Muscle layer of duodenum (tissue), 2 donors: Measurements from ENCODE around the gene POLR1A.

Source experiments
- H3K27ac ChIP-seq: one replicate; pipeline ENCODE4 v1.7.0; 2013; ENCODE audit warnings: mild to moderate bottlenecking, low read length
- H3K27me3 ChIP-seq: one replicate; pipeline ENCODE4 v1.7.0; 2013; ENCODE audit warnings: low read depth, mild to moderate bottlenecking, control low read depth, low read length
- H3K36me3 ChIP-seq, 2 donors: one replicate each; pipeline ENCODE4 v1.7.0; 2013; ENCODE audit warnings: low read length in 2 of 2, control low read depth in 1 of 2, mild to moderate bottlenecking in 1 of 2; ENCODE audit not compliant: insufficient read depth in 2 of 2, control insufficient read depth in 1 of 2
- H3K4me1 ChIP-seq, 2 donors: one replicate each; pipeline ENCODE4 v1.7.0; 2013; ENCODE audit warnings: low read length in 2 of 2, mild to moderate bottlenecking in 2 of 2, control low read depth in 1 of 2, moderate library complexity in 1 of 2; ENCODE audit not compliant: insufficient read depth in 2 of 2, control insufficient read depth in 1 of 2
- H3K4me3 ChIP-seq, 2 donors: one replicate each; pipeline ENCODE4 v1.7.0; 2013; ENCODE audit warnings: low read length in 2 of 2, low read depth in 1 of 2, mild to moderate bottlenecking in 1 of 2
- H3K9me3 ChIP-seq, 2 donors: one replicate each; pipeline ENCODE4 v1.7.0; 2013; ENCODE audit warnings: low read length in 2 of 2, control low read depth in 1 of 2, mild to moderate bottlenecking in 1 of 2; ENCODE audit not compliant: control insufficient read depth in 1 of 2
- donor health status: healthy.

Gene POLR1A

DNA sequence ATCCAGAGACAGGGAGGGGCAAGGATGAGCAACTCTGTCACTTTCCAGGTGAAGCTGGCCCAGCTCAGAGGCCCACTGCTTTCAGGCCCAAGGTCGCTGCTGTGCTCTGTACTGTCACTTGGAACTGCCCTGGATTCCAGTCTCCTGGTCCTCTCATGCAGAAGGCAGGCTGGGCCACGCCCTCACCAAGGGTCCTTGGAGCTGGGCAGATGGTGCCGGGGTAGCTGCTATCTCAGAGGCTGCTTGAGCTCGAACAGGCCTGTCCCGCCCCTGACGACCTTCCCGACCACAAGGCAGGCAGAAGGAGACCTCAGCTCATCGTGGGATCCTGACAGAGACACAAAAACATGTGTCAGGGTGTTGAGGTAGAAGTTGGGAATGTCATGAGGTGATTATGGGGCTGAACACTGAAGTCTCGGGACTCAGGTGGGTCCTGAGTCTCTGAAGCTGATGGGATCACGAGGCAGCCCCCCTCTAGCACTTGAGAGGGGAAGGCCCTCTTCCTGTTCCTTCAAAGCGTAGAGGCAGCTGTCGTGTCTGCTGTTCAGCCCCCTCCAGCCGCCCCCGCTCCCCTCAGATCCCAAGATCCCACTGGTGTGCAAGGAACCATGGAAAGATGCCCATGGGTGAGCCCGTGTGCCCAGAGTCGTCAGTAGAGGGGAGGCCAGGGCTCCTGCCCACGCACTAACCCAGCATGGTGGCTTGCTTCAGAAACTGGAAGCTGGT is 78.3 kb downstream of the POLR1A start:
- Histone ChIP-seq H3K4me1 (peaks cover 0 to 12% of the 10 kb centered on the region in 2 donors), H3K9me3 (no peaks in the 10 kb centered on the region), H3K27me3 (no peaks in the 10 kb centered on the region), H3K4me3 (no peak overlapping the region), H3K36me3 (peaks cover 49 to 54% of the 10 kb centered on the region in 2 donors), H3K27ac (no peak overlapping the region)

DNA sequence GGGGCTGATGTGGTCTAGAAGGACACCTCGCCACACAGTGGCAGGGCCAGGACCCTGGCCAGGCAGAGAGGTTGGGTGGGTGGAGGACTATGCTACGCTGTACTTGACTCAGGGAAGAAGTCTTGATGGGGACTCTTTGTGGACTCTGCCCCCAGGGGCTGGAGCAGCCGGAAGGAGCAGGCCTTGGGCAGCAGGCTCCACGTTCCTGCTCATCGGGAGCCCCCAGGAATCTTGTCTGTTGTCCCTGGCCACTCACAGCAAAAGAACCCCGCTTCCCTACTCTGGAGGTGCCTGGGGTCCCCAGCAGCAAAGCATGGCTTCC is 79.0 kb downstream of the POLR1A start:
- no peak overlapping the region for H3K4me3 ChIP-seq
- no peak overlapping the region for H3K27ac ChIP-seq
- H3K27me3 ChIP-seq: no peaks in the 10 kb centered on the region
- H3K36me3 ChIP-seq: peaks cover 44 to 47% of the 10 kb centered on the region in 2 donors
- peaks cover 0 to 12% of the 10 kb centered on the region in 2 donors for H3K4me1 ChIP-seq
- H3K9me3 ChIP-seq: no peaks in the 10 kb centered on the region

DNA sequence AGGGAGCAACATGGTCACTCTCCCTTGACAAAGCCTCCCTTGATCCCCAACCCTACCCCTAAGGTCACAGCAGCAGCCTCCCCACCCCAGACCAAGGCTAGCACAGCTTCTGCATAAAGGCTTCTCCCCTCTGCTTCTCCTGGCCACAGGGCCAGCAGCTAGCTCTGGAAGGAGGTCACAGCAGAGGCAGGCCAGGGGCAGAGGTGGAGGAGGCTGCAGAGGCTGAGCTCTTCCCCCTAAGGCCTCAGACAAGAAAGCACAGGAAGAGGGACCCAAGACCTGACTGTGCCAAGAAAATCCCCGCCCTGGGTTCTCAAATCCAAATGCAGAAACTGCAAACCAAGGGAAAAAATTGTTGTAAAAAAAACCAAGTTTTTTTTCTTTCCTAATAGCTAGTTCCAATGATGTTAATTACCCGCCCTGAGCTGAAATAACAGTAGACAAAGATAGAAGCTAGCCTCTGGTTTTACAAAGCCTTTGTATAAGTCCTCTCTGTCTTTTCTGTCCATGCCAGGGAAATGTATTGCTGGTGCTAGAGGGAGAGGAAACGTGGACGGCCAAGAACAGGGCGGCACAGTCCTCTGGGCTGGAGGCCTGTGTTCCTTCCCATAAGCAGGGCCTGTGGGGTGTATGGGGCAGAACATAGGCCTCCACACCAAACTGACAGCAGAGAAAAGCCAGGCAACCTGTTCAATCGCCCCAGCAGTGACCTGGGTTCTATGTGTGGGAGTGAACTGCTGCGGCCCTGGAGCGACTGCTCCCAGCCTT is 79.5 kb downstream of the POLR1A start:
- Histone ChIP-seq H3K4me3 (no peak overlapping the region), H3K9me3 (no peaks in the 10 kb centered on the region), H3K27me3 (no peaks in the 10 kb centered on the region), H3K27ac (no peak overlapping the region), H3K36me3 (peaks cover 40 to 42% of the 10 kb centered on the region in 2 donors), H3K4me1 (peaks cover 0 to 13% of the 10 kb centered on the region in 2 donors)

DNA sequence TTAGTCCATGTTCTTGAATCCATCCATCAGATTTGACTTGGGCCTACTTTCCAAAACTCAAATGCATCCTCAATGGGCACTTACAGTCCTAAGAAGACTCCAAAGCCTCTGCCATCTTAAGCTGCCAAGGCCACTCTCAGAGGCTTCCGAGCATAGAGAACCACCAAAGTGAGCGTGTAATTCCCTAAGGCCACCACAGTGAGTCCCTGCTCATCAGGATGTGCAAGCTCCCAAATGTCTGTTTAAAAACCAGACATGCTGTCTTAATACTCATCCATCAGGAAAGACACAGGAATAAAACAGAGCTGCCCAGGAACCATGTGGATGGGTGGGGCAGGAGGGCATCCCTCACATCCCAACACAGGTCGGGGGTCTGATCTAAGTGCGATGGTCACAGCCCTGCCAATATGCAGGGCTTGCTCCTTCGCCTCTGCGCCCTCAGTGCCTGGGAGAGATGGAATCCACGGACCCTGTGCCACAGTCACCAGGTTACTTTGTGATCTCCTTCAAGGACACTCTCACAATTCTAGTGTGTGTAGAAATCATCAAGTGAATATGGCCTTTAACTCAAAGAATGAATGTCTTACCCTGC is 80.4 kb downstream of the POLR1A start:
- Histone ChIP-seq H3K9me3 (no peaks in the 10 kb centered on the region), H3K27ac (no peak overlapping the region), H3K36me3 (peaks cover 33% of the 10 kb centered on the region in 2 donors), H3K27me3 (no peaks in the 10 kb centered on the region), H3K4me1 (peaks cover 0 to 15% of the 10 kb centered on the region in 2 donors), H3K4me3 (no peak overlapping the region)

DNA sequence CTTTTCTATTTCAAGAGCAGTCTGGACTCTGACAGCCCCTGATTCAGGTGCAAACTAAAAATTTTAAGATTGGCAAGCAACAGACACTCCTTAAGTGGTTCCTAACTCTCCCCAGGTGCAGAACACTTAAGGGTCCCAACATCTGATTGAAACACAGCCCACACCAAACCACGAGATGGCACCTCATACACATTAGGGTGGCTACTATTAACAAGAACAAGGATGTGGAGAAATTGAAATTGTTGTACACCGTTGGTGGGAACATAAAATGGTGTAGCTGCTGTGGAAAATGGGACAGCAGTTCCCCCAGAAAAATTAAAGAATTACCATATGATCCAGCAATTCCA is 82.3 kb downstream of the POLR1A start:
- Histone ChIP-seq H3K27me3 (no peaks in the 10 kb centered on the region), H3K27ac (no peak overlapping the region), H3K4me1 (peaks cover 0 to 15% of the 10 kb centered on the region in 2 donors), H3K4me3 (no peak overlapping the region), H3K36me3 (peaks cover 17 to 19% of the 10 kb centered on the region in 2 donors), H3K9me3 (no peaks in the 10 kb centered on the region)

DNA sequence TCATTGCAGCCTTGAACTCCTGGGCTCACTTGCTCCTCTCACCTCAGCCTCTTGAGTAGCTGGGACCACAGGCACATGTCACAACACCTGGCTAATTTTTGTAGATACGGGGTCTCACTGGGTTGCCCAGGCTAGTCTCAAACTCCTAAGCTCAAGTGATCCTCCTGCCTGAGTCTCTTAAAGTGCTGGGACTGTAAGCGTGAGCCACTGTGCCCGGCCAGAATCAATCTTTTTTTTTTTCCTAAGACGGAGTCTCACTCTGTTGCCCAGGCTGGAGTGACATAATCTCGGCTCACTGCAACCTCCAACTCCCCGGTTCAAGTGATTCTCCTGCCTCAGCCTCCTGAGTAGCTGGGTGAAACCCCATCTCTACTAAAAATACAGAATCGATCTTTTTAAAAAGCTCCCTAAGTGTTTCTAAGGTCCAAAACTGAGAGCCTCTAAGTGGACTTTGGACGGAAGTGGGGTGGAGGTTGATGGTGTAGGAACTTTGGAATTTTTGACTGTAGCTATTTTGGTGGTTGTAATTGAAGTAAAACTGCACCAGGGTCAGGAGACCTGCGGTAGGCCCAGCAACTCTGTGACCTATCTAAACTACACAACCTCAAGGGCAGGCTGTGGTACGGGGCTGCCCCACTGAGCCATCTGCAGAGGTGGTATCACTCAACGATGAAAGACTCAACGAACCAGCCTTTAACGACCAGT is 82.9 kb downstream of the POLR1A start:
- no peaks in the 10 kb centered on the region for H3K27me3 ChIP-seq
- H3K9me3 ChIP-seq: no peaks in the 10 kb centered on the region
- H3K4me1 ChIP-seq: peaks cover 0 to 15% of the 10 kb centered on the region in 2 donors
- no peak overlapping the region for H3K4me3 ChIP-seq
- no peak overlapping the region for H3K27ac ChIP-seq
- H3K36me3 ChIP-seq: peaks cover 13 to 14% of the 10 kb centered on the region in 2 donors

DNA sequence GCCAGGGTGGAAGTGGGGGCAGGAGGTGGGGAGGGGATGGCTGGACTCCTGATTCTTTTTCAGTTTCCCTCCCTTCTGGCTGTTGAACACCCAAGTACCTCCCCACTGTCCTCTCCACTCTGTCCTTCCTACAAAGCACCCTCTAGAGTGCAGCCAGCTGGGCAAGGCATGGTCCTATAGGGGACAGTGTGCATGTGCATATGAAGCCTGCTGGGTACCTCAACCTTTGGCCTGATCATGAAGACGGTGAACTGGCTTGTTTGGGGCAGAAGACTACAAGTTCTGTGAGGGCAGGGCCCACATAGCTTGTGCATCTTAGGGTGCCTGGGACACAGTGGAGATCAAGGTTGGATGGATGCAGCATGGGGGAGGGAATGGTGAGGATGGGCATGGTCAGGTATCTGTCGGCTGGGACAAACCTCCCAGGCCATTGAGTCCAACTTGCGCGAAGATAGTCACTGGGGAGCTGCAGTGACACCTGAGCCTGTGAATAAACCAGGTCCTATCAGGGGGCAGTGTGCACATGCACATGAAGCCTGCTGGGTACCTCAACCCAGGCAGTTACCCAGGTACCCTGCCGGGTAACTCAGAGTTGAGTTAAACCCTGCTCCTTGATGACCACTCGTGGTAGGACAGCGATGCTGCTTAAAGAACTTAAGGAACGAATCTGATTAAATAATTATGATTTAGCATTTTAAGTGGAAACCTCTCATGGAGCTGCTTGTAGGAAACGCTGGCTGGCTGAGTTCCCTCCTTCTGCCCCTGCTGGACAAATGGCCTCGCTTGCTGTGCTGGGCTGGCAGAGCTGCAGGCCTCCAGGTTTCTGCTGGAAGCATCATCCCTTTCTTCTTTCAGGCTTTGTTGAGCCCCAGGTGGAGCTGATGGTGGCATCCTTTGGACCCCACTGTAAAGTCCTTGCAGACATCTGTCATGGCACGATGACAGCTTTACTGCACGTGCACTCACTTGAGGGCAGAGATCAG is 84.0 kb downstream of the POLR1A start:
- Histone ChIP-seq H3K27me3 (no peaks in the 10 kb centered on the region), H3K27ac (no peak overlapping the region), H3K4me1 (peaks cover 0 to 15% of the 10 kb centered on the region in 2 donors), H3K4me3 (no peak overlapping the region), H3K9me3 (no peaks in the 10 kb centered on the region), H3K36me3 (peaks cover 2 to 7% of the 10 kb centered on the region in 2 donors)

DNA sequence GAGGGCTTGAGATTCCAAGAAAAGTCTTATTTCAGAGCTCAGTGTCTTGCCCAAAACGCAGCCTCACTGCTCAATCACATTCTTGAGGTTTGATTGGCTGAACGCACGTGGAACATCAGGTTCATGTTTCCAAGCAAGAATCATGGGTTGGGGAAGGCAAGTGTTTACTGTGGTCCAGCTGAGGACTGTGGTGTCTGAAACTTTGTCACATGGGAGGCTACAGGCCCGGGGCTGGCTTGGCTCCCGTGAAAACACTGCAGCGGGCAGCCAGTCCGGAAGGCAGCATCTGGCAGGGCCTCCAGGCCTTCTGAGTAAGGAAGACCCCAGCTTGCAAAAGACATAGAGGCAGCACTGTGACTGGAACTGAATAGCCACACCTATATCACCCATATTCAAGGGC is 84.7 kb downstream of the POLR1A start:
- Histone ChIP-seq H3K27me3 (no peaks in the 10 kb centered on the region), H3K36me3 (no peaks in the 10 kb centered on the region), H3K9me3 (no peaks in the 10 kb centered on the region), H3K4me1 (peaks cover 0 to 11% of the 10 kb centered on the region in 2 donors), H3K4me3 (no peak overlapping the region), H3K27ac (no peak overlapping the region)

DNA sequence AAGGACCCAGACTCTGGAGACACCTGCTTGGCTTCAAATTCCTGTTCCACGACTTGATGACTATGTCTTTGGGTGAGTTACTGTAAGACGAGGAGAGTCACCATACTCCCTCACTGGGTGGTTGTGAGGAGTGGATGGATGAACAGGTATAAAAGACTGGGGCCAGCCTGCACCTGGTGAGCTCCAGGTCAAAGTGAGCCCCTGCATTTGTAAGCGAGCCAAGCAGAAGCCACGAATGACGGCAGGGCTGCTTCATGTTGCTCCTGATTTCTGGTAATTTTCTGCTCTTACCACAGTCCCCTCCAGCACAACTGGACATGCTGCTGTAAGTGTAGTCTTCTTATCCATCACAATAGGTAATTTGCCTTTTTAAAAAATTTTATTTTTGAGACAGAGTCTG is 86.6 kb downstream of the POLR1A start:
- Histone ChIP-seq H3K36me3 (no peaks in the 10 kb centered on the region), H3K27me3 (no peaks in the 10 kb centered on the region)

More for the DNA sequence above, 86.6 kb downstream of the POLR1A start:
- Histone ChIP-seq H3K9me3 (peaks cover 4 to 7% of the 10 kb centered on the region in 2 donors), H3K27ac (no peak overlapping the region), H3K4me1 (peaks cover 0 to 3% of the 10 kb centered on the region in 2 donors), H3K4me3 (no peak overlapping the region)
